SK-N-SH treated with all-trans-retinoic acid at 6 μM for 48 hours (cell line): ENCODE results near the gene PRKCE.

Experiments
- ATAC-seq: fragments of 200-7000 bp; cut with Tn5 transposase; 3 replicates; pipeline ENCODE4 v1.9.1; 2020; ENCODE audit warnings: mild to moderate bottlenecking, moderate library complexity
- ARNTL ChIP-seq: fragments of 450-650 bp; formaldehyde crosslinking; IDR thresholded peaks from 2 replicates; pipeline ENCODE4 v1.5.0; 2020; ENCODE audit warnings: low read depth, mild to moderate bottlenecking, moderate library complexity, borderline replicate concordance
- BACH2 ChIP-seq: fragments of 250-450 bp; sonication (Bioruptor Pico); IDR thresholded peaks from 2 replicates; pipeline ENCODE4 v1.9.0; 2021; ENCODE audit warnings: mild to moderate bottlenecking, borderline replicate concordance
- CSDC2 ChIP-seq: fragments of 250-450 bp; sonication (Bioruptor Pico); IDR thresholded peaks from 2 replicates; pipeline ENCODE4 v1.5.0; 2020; ENCODE audit warnings: mild to moderate bottlenecking, moderate library complexity
- ESRRG ChIP-seq: fragments of 250-450 bp; sonication (Bioruptor Pico); IDR thresholded peaks from 2 replicates; pipeline ENCODE4 v1.6.1; 2021; ENCODE audit warnings: mild to moderate bottlenecking
- GLIS3 ChIP-seq: fragments of 250-450 bp; sonication (Bioruptor Pico); IDR thresholded peaks from 2 replicates; pipeline ENCODE4 v1.5.0; 2020; ENCODE audit warnings: mild to moderate bottlenecking, moderate library complexity
- ISL1 ChIP-seq: fragments of 250-450 bp; sonication (Bioruptor Pico); IDR thresholded peaks from 2 replicates; pipeline ENCODE4 v2.1.2; 2022; ENCODE audit warnings: mild to moderate bottlenecking, moderate library complexity
- OSR1 ChIP-seq: fragments of 250-450 bp; sonication (Bioruptor Pico); IDR thresholded peaks from 2 replicates; pipeline ENCODE4 v1.8.0; 2022; ENCODE audit warnings: moderate library complexity, mild to moderate bottlenecking, inconsistent platforms
- PPARA ChIP-seq: fragments of 250-450 bp; sonication (Bioruptor Pico); IDR thresholded peaks from 2 replicates; pipeline ENCODE4 v1.5.0; 2020; ENCODE audit warnings: mild to moderate bottlenecking, borderline replicate concordance
- RARB ChIP-seq: fragments of 250-450 bp; sonication (Bioruptor Pico); IDR thresholded peaks from 2 replicates; pipeline ENCODE4 v1.8.0; 2021; ENCODE audit warnings: mild to moderate bottlenecking, moderate library complexity
- SNAI2 ChIP-seq: fragments of 250-450 bp; sonication (Bioruptor Pico); IDR thresholded peaks from 2 replicates; pipeline ENCODE4 v1.5.0; 2020; ENCODE audit warnings: mild to moderate bottlenecking, moderate library complexity
- TCF4 ChIP-seq: fragments of 250-450 bp; sonication (Bioruptor Pico); IDR thresholded peaks from 2 replicates; pipeline ENCODE4 v1.8.0; 2021; ENCODE audit warnings: mild to moderate bottlenecking, moderate library complexity, borderline replicate concordance
- TOX ChIP-seq: fragments of 250-450 bp; sonication (Bioruptor Pico); IDR thresholded peaks from 2 replicates; pipeline ENCODE4 v1.8.0; 2021; ENCODE audit warnings: mild to moderate bottlenecking, moderate library complexity, borderline replicate concordance
- ZC3H10 ChIP-seq: fragments of 250-450 bp; sonication (Bioruptor Pico); IDR thresholded peaks from 2 replicates; pipeline ENCODE4 v1.5.1; 2021; ENCODE audit warnings: mild to moderate bottlenecking, moderate library complexity
- ZFP3 ChIP-seq: fragments of 250-450 bp; sonication (Bioruptor Pico); IDR thresholded peaks from 2 replicates; pipeline ENCODE4 v1.5.0; 2020; ENCODE audit warnings: mild to moderate bottlenecking, moderate library complexity
- ZFP30 ChIP-seq: fragments of 450-650 bp; formaldehyde crosslinking; IDR thresholded peaks from 2 replicates; pipeline ENCODE4 v1.5.0; 2022; ENCODE audit warnings: mild to moderate bottlenecking, moderate library complexity
- ZNF565 ChIP-seq: fragments of 450-650 bp; formaldehyde crosslinking; conservative IDR thresholded peaks from 2 replicates; pipeline ENCODE4 v1.5.0; 2020; ENCODE audit warnings: low read depth, mild to moderate bottlenecking, moderate library complexity
- ZNF70 ChIP-seq: fragments of 450-650 bp; formaldehyde crosslinking; IDR thresholded peaks from 2 replicates; pipeline ENCODE4 v1.5.0; 2020; ENCODE audit warnings: mild to moderate bottlenecking, moderate library complexity
- ZNF8 ChIP-seq: fragments of 450-650 bp; formaldehyde crosslinking; IDR thresholded peaks from 2 replicates; pipeline ENCODE4 v1.5.0; 2020; ENCODE audit warnings: mild to moderate bottlenecking, moderate library complexity
- TF ChIP-seq, protein P1 (sequence below): fragments of 250-450 bp; sonication (Bioruptor Pico); IDR thresholded peaks from 2 replicates; pipeline ENCODE4 v1.8.0; 2020; ENCODE audit warnings: mild to moderate bottlenecking, moderate library complexity, borderline replicate concordance
- TF ChIP-seq, protein P2 (sequence below): fragments of 250-450 bp; sonication (Bioruptor Pico); IDR thresholded peaks from 2 replicates; pipeline ENCODE4 v1.8.0; 2021; ENCODE audit warnings: low read depth, mild to moderate bottlenecking, moderate library complexity, borderline replicate concordance
- TF ChIP-seq, protein P3 (sequence below): fragments of 250-450 bp; sonication (Bioruptor Pico); IDR thresholded peaks from 2 replicates; pipeline ENCODE4 v1.5.1; 2020; ENCODE audit warnings: low read depth, mild to moderate bottlenecking, moderate library complexity
- TF ChIP-seq, protein P4 (sequence below): fragments of 250-450 bp; sonication (Bioruptor Pico); IDR thresholded peaks from 2 replicates; pipeline ENCODE4 v1.5.1; 2021; ENCODE audit warnings: mild to moderate bottlenecking, moderate library complexity
- TF ChIP-seq, protein P5 (sequence below): fragments of 250-450 bp; sonication (Bioruptor Pico); IDR thresholded peaks from 2 replicates; pipeline ENCODE4 v1.5.0; 2020; ENCODE audit warnings: mild to moderate bottlenecking, moderate library complexity

Gene PRKCE

DNA sequence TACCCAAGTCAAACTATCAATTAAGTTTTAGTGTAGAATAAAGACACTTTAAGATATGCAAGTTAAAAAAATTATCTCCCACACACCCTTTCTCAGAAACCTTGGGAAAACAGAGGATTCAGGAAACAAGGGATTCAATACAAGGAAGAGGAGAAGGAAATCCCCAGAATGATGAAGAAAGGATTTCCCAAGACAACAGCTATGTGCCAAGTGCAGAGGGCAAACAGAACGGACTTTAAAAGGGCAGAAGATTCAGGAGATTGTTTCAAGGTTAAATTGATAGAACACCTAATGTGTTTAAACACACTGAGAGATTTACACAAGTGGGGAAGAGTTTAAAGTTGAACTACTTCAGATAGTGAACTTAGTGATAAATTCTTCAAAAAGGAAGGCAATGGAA is 574.3 kb downstream of the PRKCE start:
- ATAC-seq: no peak
- TF ChIP-seq BACH2 (CRISPR knock-in tag): no peak
- TF ChIP-seq ZC3H10 (CRISPR knock-in tag): no peak

DNA sequence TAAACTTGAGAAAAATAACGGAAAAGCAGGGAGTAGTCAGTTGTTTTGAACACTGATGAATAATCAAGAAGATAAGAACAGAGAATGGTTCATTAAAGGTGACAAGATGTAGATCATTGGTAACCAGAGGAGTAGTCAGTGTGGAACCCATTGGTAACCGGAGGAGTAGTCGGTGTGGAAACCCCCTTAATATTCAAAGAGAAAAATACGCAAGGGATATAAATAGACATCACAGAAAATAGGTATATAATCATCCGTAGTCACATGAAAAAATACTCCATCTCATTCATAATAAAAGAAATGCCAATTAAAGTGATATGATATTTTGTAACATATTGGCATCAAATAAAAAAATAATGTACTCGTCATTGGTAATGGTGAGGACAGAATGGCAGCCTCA is 575.1 kb downstream of the PRKCE start:
- TF ChIP-seq BACH2 (CRISPR knock-in tag): no peak
- no peak for TF ChIP-seq ZNF565 (CRISPR knock-in tag)
- no peak for TF ChIP-seq SNAI2 (CRISPR knock-in tag)
- no peak for TF ChIP-seq ZFP30 (CRISPR knock-in tag)
- no peak for TF ChIP-seq RARB (CRISPR knock-in tag)
- TF ChIP-seq, protein P1, sequence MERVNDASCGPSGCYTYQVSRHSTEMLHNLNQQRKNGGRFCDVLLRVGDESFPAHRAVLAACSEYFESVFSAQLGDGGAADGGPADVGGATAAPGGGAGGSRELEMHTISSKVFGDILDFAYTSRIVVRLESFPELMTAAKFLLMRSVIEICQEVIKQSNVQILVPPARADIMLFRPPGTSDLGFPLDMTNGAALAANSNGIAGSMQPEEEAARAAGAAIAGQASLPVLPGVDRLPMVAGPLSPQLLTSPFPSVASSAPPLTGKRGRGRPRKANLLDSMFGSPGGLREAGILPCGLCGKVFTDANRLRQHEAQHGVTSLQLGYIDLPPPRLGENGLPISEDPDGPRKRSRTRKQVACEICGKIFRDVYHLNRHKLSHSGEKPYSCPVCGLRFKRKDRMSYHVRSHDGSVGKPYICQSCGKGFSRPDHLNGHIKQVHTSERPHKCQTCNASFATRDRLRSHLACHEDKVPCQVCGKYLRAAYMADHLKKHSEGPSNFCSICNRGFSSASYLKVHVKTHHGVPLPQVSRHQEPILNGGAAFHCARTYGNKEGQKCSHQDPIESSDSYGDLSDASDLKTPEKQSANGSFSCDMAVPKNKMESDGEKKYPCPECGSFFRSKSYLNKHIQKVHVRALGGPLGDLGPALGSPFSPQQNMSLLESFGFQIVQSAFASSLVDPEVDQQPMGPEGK (CRISPR knock-in tag): no peak
- no peak for TF ChIP-seq PPARA (CRISPR knock-in tag)
- no peak for TF ChIP-seq GLIS3 (CRISPR knock-in tag)
- TF ChIP-seq ISL1 (CRISPR knock-in tag): no peak
- TF ChIP-seq ARNTL: no peak
- no peak for TF ChIP-seq ZNF70 (CRISPR knock-in tag)
- no peak for TF ChIP-seq ZNF8
- no peak for TF ChIP-seq OSR1 (CRISPR knock-in tag)
- TF ChIP-seq, protein P2, sequence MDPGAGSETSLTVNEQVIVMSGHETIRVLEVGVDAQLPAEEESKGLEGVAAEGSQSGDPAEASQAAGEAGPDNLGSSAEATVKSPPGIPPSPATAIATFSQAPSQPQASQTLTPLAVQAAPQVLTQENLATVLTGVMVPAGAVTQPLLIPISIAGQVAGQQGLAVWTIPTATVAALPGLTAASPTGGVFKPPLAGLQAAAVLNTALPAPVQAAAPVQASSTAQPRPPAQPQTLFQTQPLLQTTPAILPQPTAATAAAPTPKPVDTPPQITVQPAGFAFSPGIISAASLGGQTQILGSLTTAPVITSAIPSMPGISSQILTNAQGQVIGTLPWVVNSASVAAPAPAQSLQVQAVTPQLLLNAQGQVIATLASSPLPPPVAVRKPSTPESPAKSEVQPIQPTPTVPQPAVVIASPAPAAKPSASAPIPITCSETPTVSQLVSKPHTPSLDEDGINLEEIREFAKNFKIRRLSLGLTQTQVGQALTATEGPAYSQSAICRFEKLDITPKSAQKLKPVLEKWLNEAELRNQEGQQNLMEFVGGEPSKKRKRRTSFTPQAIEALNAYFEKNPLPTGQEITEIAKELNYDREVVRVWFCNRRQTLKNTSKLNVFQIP (CRISPR knock-in tag): no peak
- no peak for ATAC-seq

DNA sequence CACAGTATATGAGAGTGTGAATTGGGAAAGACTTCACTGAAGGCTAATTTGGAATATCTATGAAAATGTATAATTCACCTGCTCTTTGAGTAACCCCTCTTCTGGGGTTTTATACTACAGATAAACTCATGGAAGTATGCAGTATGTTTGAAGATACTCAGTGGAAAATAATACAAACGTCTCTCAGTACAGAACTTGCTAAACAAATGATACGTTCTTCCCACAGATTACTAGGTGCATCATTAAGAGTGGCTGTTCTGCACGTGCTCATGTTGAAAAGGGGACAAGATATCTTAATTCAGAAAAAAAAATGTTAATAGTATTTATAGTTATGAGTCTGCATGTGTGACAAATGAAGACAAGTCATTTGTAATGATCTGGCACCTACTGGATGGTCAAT is 575.5 kb downstream of the PRKCE start:
- ATAC-seq: no peak
- TF ChIP-seq GLIS3 (CRISPR knock-in tag) (no peak), ZFP3 (CRISPR knock-in tag) (no peak), SNAI2 (CRISPR knock-in tag) (no peak), ESRRG (CRISPR knock-in tag) (no peak), ZFP30 (CRISPR knock-in tag) (no peak), OSR1 (CRISPR knock-in tag) (no peak), ZC3H10 (CRISPR knock-in tag) (no peak), TCF4 (CRISPR knock-in tag) (no peak), ZNF565 (CRISPR knock-in tag) (no peak), CSDC2 (no peak), ZNF70 (CRISPR knock-in tag) (no peak), TOX (CRISPR knock-in tag) (no peak)
- TF ChIP-seq, protein P3, sequence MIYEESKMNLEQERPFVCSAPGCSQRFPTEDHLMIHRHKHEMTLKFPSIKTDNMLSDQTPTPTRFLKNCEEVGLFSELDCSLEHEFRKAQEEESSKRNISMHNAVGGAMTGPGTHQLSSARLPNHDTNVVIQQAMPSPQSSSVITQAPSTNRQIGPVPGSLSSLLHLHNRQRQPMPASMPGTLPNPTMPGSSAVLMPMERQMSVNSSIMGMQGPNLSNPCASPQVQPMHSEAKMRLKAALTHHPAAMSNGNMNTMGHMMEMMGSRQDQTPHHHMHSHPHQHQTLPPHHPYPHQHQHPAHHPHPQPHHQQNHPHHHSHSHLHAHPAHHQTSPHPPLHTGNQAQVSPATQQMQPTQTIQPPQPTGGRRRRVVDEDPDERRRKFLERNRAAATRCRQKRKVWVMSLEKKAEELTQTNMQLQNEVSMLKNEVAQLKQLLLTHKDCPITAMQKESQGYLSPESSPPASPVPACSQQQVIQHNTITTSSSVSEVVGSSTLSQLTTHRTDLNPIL (CRISPR knock-in tag): no peak
- TF ChIP-seq, protein P4, sequence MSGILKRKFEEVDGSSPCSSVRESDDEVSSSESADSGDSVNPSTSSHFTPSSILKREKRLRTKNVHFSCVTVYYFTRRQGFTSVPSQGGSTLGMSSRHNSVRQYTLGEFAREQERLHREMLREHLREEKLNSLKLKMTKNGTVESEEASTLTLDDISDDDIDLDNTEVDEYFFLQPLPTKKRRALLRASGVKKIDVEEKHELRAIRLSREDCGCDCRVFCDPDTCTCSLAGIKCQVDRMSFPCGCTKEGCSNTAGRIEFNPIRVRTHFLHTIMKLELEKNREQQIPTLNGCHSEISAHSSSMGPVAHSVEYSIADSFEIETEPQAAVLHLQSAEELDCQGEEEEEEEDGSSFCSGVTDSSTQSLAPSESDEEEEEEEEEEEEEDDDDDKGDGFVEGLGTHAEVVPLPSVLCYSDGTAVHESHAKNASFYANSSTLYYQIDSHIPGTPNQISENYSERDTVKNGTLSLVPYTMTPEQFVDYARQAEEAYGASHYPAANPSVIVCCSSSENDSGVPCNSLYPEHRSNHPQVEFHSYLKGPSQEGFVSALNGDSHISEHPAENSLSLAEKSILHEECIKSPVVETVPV (CRISPR knock-in tag): no peak
- TF ChIP-seq, protein P5, sequence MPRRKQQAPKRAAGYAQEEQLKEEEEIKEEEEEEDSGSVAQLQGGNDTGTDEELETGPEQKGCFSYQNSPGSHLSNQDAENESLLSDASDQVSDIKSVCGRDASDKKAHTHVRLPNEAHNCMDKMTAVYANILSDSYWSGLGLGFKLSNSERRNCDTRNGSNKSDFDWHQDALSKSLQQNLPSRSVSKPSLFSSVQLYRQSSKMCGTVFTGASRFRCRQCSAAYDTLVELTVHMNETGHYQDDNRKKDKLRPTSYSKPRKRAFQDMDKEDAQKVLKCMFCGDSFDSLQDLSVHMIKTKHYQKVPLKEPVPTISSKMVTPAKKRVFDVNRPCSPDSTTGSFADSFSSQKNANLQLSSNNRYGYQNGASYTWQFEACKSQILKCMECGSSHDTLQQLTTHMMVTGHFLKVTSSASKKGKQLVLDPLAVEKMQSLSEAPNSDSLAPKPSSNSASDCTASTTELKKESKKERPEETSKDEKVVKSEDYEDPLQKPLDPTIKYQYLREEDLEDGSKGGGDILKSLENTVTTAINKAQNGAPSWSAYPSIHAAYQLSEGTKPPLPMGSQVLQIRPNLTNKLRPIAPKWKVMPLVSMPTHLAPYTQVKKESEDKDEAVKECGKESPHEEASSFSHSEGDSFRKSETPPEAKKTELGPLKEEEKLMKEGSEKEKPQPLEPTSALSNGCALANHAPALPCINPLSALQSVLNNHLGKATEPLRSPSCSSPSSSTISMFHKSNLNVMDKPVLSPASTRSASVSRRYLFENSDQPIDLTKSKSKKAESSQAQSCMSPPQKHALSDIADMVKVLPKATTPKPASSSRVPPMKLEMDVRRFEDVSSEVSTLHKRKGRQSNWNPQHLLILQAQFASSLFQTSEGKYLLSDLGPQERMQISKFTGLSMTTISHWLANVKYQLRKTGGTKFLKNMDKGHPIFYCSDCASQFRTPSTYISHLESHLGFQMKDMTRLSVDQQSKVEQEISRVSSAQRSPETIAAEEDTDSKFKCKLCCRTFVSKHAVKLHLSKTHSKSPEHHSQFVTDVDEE (CRISPR knock-in tag): no peak
- TF ChIP-seq, all 23 proteins: peak for 0
